PC-9 (cell line): Measurements from ENCODE around the gene SORBS2. TPM values are rescaled to one million over a fixed set of nuclear protein-coding genes. Genes with fewer than 3 reads are reported as not detected.

Experiments
- BruUV-seq: library from RNA; stranded (reverse); fragments of 400-500 nt; replicated peaks from 2 replicates; lab custom pipeline; 2021; lab: Mats Ljungman, UMichigan
- CTCF ChIA-PET: fragments of 300-600 bp; sonication (Branson Sonifier 250); formaldehyde crosslinking; loops from one replicate; lab custom pipeline; 2022; ENCODE audit warnings: antibody characterized with exemption; lab: Charles Lee
- POLR2A ChIA-PET: fragments of 300-600 bp; sonication (Branson Sonifier 250); formaldehyde crosslinking; loops from one replicate; lab custom pipeline; 2022; ENCODE audit warnings: antibody characterized with exemption; ENCODE audit not compliant: unreplicated experiment; lab: Charles Lee
- DNase-seq, 2 experiments: peaks; one replicate each; pipeline versions ENCODE4 v3.0.0 to v3.0.0-alpha.2; 2015 to 2022; ENCODE audit warnings: mixed read lengths in 1 of 2
- H2AFZ ChIP-seq: fragments of 200-600 bp; sonication (generic); 2 replicates; pipeline ENCODE4 v1.8.1; 2017; ENCODE audit warnings: antibody characterized with exemption
- H3F3A ChIP-seq: fragments of 200-600 bp; sonication (generic); 2 replicates; pipeline ENCODE4 v1.8.1; 2017; ENCODE audit warnings: antibody characterized with exemption, mild to moderate bottlenecking, low read depth; ENCODE audit not compliant: insufficient read depth
- H3K27ac ChIP-seq: fragments of 200-600 bp; sonication (generic); 2 replicates; pipeline ENCODE4 v1.6.1; 2016; ENCODE audit warnings: mixed run types
- H3K27me3 ChIP-seq: fragments of 200-600 bp; sonication (generic); 2 replicates; pipeline ENCODE4 v1.6.1; 2016; ENCODE audit warnings: low read depth, mixed run types; ENCODE audit not compliant: insufficient read depth
- H3K36me3 ChIP-seq: fragments of 200-600 bp; sonication (generic); 2 replicates; pipeline ENCODE4 v1.6.1; 2016; ENCODE audit warnings: low read depth, mixed run types
- H3K4me1 ChIP-seq: fragments of 200-600 bp; sonication (generic); replicated peaks from 2 replicates; pipeline ENCODE4 v1.6.1; 2016; ENCODE audit warnings: mixed run types; ENCODE audit not compliant: insufficient read depth
- H3K4me2 ChIP-seq: fragments of 200-600 bp; sonication (generic); 2 replicates; pipeline ENCODE4 v1.6.1; 2017; ENCODE audit warnings: mixed run types
- H3K4me3 ChIP-seq: fragments of 200-600 bp; sonication (generic); 2 replicates; pipeline ENCODE4 v1.6.1; 2016; ENCODE audit warnings: mixed run types
- H3K79me2 ChIP-seq: fragments of 200-600 bp; sonication (generic); 2 replicates; pipeline ENCODE4 v1.6.1; 2017; ENCODE audit warnings: low read depth, mixed run types
- H3K9me2 ChIP-seq: fragments of 200-600 bp; sonication (generic); 2 replicates; pipeline ENCODE4 v1.8.1; 2017; ENCODE audit warnings: mild to moderate bottlenecking; ENCODE audit not compliant: insufficient read depth
- H3K9me3 ChIP-seq: fragments of 200-600 bp; sonication (generic); 2 replicates; pipeline ENCODE4 v1.8.1; 2016; ENCODE audit warnings: low read depth; ENCODE audit not compliant: insufficient read depth
- H4K20me1 ChIP-seq: fragments of 200-600 bp; sonication (generic); 2 replicates; pipeline ENCODE4 v1.8.1; 2017; ENCODE audit not compliant: insufficient read depth
- CTCF ChIP-seq: fragments of 200-600 bp; sonication (generic); conservative IDR thresholded peaks from 2 replicates; pipeline ENCODE4 v1.6.1; 2017; ENCODE audit warnings: mixed run types, antibody characterized with exemption, mild to moderate bottlenecking, moderate library complexity
- EZH2 ChIP-seq: fragments of 200-600 bp; sonication (generic); IDR thresholded peaks from 2 replicates; pipeline ENCODE4 v1.8.0; 2017; ENCODE audit warnings: antibody characterized with exemption, low read depth
- intact Hi-C: fragments of 100-400 bp; cut with micrococcal nuclease; formaldehyde crosslinking; loops from one replicate; pipeline ENCODE4 v1.10.0; 2022; ENCODE audit not compliant: unreplicated experiment
- total RNA-seq: library from RNA; stranded (reverse); gene quantifications from 2 replicates; pipeline ENCODE4 v1.2.3, GENCODE V29; 2021

The SORBS2 gene
- total RNA-seq, 1 experiment from 2014 or later = 16.4 TPM

GRCh38 chr4:185830263-185830994, 18.4 kb upstream of the SORBS2 start:
- Histone ChIP-seq H3K79me2 (no peaks in the 10 kb centered on the region), H3K9me2 (no peaks in the 10 kb centered on the region), H3K27ac (no peak overlapping the region), H2AFZ (no peak overlapping the region), H3K4me3 (no peak overlapping the region), H3K9me3 (no peaks in the 10 kb centered on the region), H3K27me3 (no peaks in the 10 kb centered on the region), H3K4me1 (peaks cover 4% of the 10 kb centered on the region; the same call in 1 of the 2 replicates), H3F3A (no peaks in the 10 kb centered on the region), H3K4me2 (no peak overlapping the region), H3K36me3 (no peaks in the 10 kb centered on the region), H4K20me1 (no peaks in the 10 kb centered on the region)
- ChIA-PET CTCF (no interaction called here), POLR2A (no interaction called here)
- no peak for DNase-seq
- TF ChIP-seq CTCF (no peak), EZH2 (no peak)
- BruUV-seq = no TSS peak
- intact Hi-C loops = loop anchor here (10.0 kb wide), 1 partner anchor 186 kb away; no protein-coding TSS in a partner anchor

- Histone ChIP-seq H3K27ac (no peak overlapping the region), H3K4me1 (peaks cover 6% of the 10 kb centered on the region; the same call in 1 of the 2 replicates), H3K4me3 (no peak overlapping the region), H3F3A (no peaks in the 10 kb centered on the region), H3K4me2 (no peak overlapping the region), H3K9me2 (no peaks in the 10 kb centered on the region), H3K79me2 (no peaks in the 10 kb centered on the region), H2AFZ (no peak overlapping the region), H3K27me3 (no peaks in the 10 kb centered on the region), H3K36me3 (no peaks in the 10 kb centered on the region), H3K9me3 (no peaks in the 10 kb centered on the region), H4K20me1 (no peaks in the 10 kb centered on the region)
- no peak for TF ChIP-seq CTCF
- TF ChIP-seq EZH2 = no peak
- ChIA-PET POLR2A (no interaction called here), CTCF (no interaction called here)
- no TSS peak for BruUV-seq
- no peak for DNase-seq
- intact Hi-C loops = no loop called here
These were observed 14.4 kb upstream of the SORBS2 start for GRCh38 chr4:185826381-185826780.

GRCh38 chr4:185825737-185826136, 13.7 kb upstream of the SORBS2 start:
- H3K9me3 ChIP-seq = no peaks in the 10 kb centered on the region
- ChIA-PET CTCF (no interaction called here), POLR2A (interaction anchor here (0.8 kb wide), 1 partner anchor 12 kb away, joined by 12 read pairs; no protein-coding TSS in a partner anchor)
- no peaks in the 10 kb centered on the region for H3K36me3 ChIP-seq
- no peak overlapping the region; the same call in 1 of the 2 replicates for H3K4me2 ChIP-seq
- no peaks in the 10 kb centered on the region for H3K27me3 ChIP-seq
- no peak overlapping the region for H2AFZ ChIP-seq
- no peaks in the 10 kb centered on the region for H3F3A ChIP-seq
- no peak for DNase-seq
- TF ChIP-seq CTCF = no peak
- no peak for TF ChIP-seq EZH2
- intact Hi-C loops = no loop called here
- H3K4me1 ChIP-seq = peaks cover 6% of the 10 kb centered on the region; the same call in 1 of the 2 replicates
- H3K79me2 ChIP-seq = no peaks in the 10 kb centered on the region
- BruUV-seq = no TSS peak
- no peak overlapping the region for H3K4me3 ChIP-seq
- H3K9me2 ChIP-seq = no peaks in the 10 kb centered on the region
- no peaks in the 10 kb centered on the region for H4K20me1 ChIP-seq
- H3K27ac ChIP-seq = no peak overlapping the region
